HG03025 (cell line): ENCODE measurements around the gene SPDYE17.
"Not testable (repeated sequence)": the region's sequence is repeated elsewhere in the genome, so short reads cannot be mapped to it uniquely, and the experiment has no call there.

Experiments used
- ATAC-seq: cut with Tn5 transposase; IDR thresholded peaks from one replicate; pipeline ENCODE4 v1.9.1; 2021; ENCODE audit warnings: mild to moderate bottlenecking, moderate library complexity; ENCODE audit not compliant: unreplicated experiment, low FRiP score

Gene SPDYE17

GRCh38 chr7:77032261-77032660 lies at the start of gene SPDYE17:
SPDYE17 (minus strand) TSS chr7:77032361; CDS start chr7:77030570, 1,791 bp downstream.
- not testable (repeated sequence) for ATAC-seq

GRCh38 chr7:77080236-77080635 lies 48.1 kb upstream of the SPDYE17 start:
- not testable (repeated sequence) for ATAC-seq

- ATAC-seq = not testable (repeated sequence)
Measured at GRCh38 chr7:77079624-77080023, 47.5 kb upstream of the SPDYE17 start.

- ATAC-seq = not testable (repeated sequence)
Measured at GRCh38 chr7:77079112-77079511, 47.0 kb upstream of the SPDYE17 start.

GRCh38 chr7:77077060-77077459 lies 44.9 kb upstream of the SPDYE17 start:
- ATAC-seq = not testable (repeated sequence)

- ATAC-seq = not testable (repeated sequence)
Measured at GRCh38 chr7:77074786-77075396, 42.7 kb upstream of the SPDYE17 start.

GRCh38 chr7:77071108-77071507 lies 38.9 kb upstream of the SPDYE17 start:
- not testable (repeated sequence) for ATAC-seq

- not testable (repeated sequence) for ATAC-seq
Measured at GRCh38 chr7:77065869-77066268, 33.7 kb upstream of the SPDYE17 start.

GRCh38 chr7:77063732-77064131 lies 31.6 kb upstream of the SPDYE17 start:
- not testable (repeated sequence) for ATAC-seq

- ATAC-seq = not testable (repeated sequence)
Measured at GRCh38 chr7:77062557-77062956, 30.4 kb upstream of the SPDYE17 start, which contains the start of gene SPDYE18. SPDYE18 (minus strand) TSS chr7:77062558; CDS start chr7:77060512, 2,046 bp downstream.

GRCh38 chr7:77026349-77026748 lies 5.8 kb downstream of the SPDYE17 start:
- not testable (repeated sequence) for ATAC-seq

- not testable (repeated sequence) for ATAC-seq
Measured at GRCh38 chr7:77010074-77010680, 22.0 kb downstream of the SPDYE17 start.

GRCh38 chr7:77008000-77008399 lies 24.2 kb downstream of the SPDYE17 start:
- not testable (repeated sequence) for ATAC-seq

GRCh38 chr7:77006127-77007110 lies 25.7 kb downstream of the SPDYE17 start:
- ATAC-seq = not testable (repeated sequence)

- not testable (repeated sequence) for ATAC-seq
Measured at GRCh38 chr7:77005461-77006057, 26.6 kb downstream of the SPDYE17 start.

GRCh38 chr7:77004151-77004550 lies 28.0 kb downstream of the SPDYE17 start:
- ATAC-seq = not testable (repeated sequence)

GRCh38 chr7:77003241-77003640 lies 28.9 kb downstream of the SPDYE17 start:
- not testable (repeated sequence) for ATAC-seq

- ATAC-seq = not testable (repeated sequence)
Measured at GRCh38 chr7:77002678-77003233, 29.4 kb downstream of the SPDYE17 start.

GRCh38 chr7:77002104-77002503 lies 30.1 kb downstream of the SPDYE17 start:
- ATAC-seq = not testable (repeated sequence)
